SK-N-SH (cell line): ENCODE measurements around the gene SH3PXD2A. TPM values are rescaled to one million over a fixed set of nuclear protein-coding genes. Genes with fewer than 3 reads are reported as not detected.

Experiments used
- CTCF ChIA-PET: fragments of 300-600, 350-600 bp; formaldehyde crosslinking; extraction: SDS; loops from one replicate; lab custom pipeline; 2021; lab: Yijun Ruan, JAX
- POLR2A ChIA-PET: fragments of 350-600 bp; sonication (Branson Sonifier 250); formaldehyde crosslinking; extraction: SDS; loops from one replicate; lab custom pipeline; 2020; ENCODE audit warnings: antibody characterized with exemption, inconsistent platforms; lab: Yijun Ruan, JAX
- DNase-seq: peaks from one replicate; pipeline ENCODE4 v3.0.0; 2012
- H2AFZ ChIP-seq: fragments of 200-600 bp; sonication (generic); 2 replicates; pipeline ENCODE4 v1.8.1; 2016; ENCODE audit warnings: antibody characterized with exemption, mild to moderate bottlenecking, low read depth
- H3F3A ChIP-seq: fragments of 200-600 bp; sonication (generic); replicated peaks from 2 replicates; pipeline ENCODE3; 2016; ENCODE audit warnings: antibody characterized with exemption, mild to moderate bottlenecking; ENCODE audit not compliant: insufficient read depth
- H3K27ac ChIP-seq, 2 experiments: fragments of 200-500 bp in 1 of 2; fragments of 200-600 bp in 1 of 2; sonication (Bioruptor generic) in 1 of 2; sonication (generic), shearing (Covaris generic) in 1 of 2; 2 replicates each; pipeline versions ENCODE4 v1.5.1 to v1.6.1; 2014 to 2016; ENCODE audit warnings: low read depth in 2 of 2, inconsistent platforms in 1 of 2, low read length in 1 of 2, mild to moderate bottlenecking in 1 of 2, mixed read lengths in 1 of 2
- H3K27me3 ChIP-seq: fragments of 200-600 bp; sonication (generic), shearing (Covaris generic); 2 replicates; pipeline ENCODE4 v1.6.1; 2016; ENCODE audit warnings: mixed run types; ENCODE audit not compliant: insufficient read depth
- H3K36me3 ChIP-seq, 2 experiments: fragments of 200-500 bp in 1 of 2; fragments of 200-600 bp in 1 of 2; sonication (Bioruptor generic) in 1 of 2; sonication (generic) in 1 of 2; replicated peaks in 1 of 2; 2 replicates each; pipeline versions ENCODE3 to v1.5.1; 2014 to 2016; ENCODE audit warnings: low read length in 1 of 2, mild to moderate bottlenecking in 1 of 2; ENCODE audit not compliant: insufficient read depth in 2 of 2, control insufficient read depth in 1 of 2
- H3K4me1 ChIP-seq, 2 experiments: fragments of 200-500 bp in 1 of 2; fragments of 200-600 bp in 1 of 2; sonication (Bioruptor generic) in 1 of 2; sonication (generic), shearing (Covaris generic) in 1 of 2; 2 replicates each; pipeline versions ENCODE4 v1.5.1 to v1.6.1; 2014 to 2016; ENCODE audit warnings: low read depth in 1 of 2, low read length in 1 of 2, mixed run types in 1 of 2; ENCODE audit not compliant: insufficient read depth in 2 of 2, control insufficient read depth in 1 of 2
- H3K4me2 ChIP-seq: fragments of 200-600 bp; sonication (generic), shearing (Covaris generic); 2 replicates; pipeline ENCODE4 v1.6.1; 2017; ENCODE audit warnings: mixed run types
- H3K4me3 ChIP-seq, 2 experiments: fragments of 200-500 bp in 1 of 2; fragments of 200-600 bp in 1 of 2; sonication (Bioruptor generic) in 1 of 2; sonication (generic), shearing (Covaris generic) in 1 of 2; 2 replicates each; pipeline versions ENCODE4 v1.5.1 to v1.8.1; 2014 to 2016; ENCODE audit warnings: low read depth in 2 of 2, inconsistent platforms in 1 of 2, low read length in 1 of 2, mild to moderate bottlenecking in 1 of 2, mixed read lengths in 1 of 2, moderate library complexity in 1 of 2
- H3K79me2 ChIP-seq: fragments of 200-600 bp; sonication (generic); 2 replicates; pipeline ENCODE4 v1.8.1; 2017; ENCODE audit warnings: mild to moderate bottlenecking; ENCODE audit not compliant: insufficient read depth
- H3K9ac ChIP-seq: fragments of 200-600 bp; sonication (generic); 2 replicates; pipeline ENCODE4 v1.6.1; 2017; ENCODE audit warnings: mixed run types
- H3K9me2 ChIP-seq: fragments of 200-600 bp; sonication (generic); 2 replicates; pipeline ENCODE4 v1.6.1; 2017; ENCODE audit warnings: mixed run types
- H3K9me3 ChIP-seq: fragments of 200-600 bp; sonication (generic); 2 replicates; pipeline ENCODE4 v1.6.1; 2017; ENCODE audit warnings: mixed run types, mild to moderate bottlenecking, moderate library complexity
- H4K20me1 ChIP-seq: fragments of 200-600 bp; sonication (generic); 2 replicates; pipeline ENCODE4 v1.6.1; 2017; ENCODE audit warnings: mild to moderate bottlenecking, mixed run types; ENCODE audit not compliant: insufficient read depth
- ELF1 ChIP-seq: IDR thresholded peaks from 2 replicates; pipeline ENCODE4 v1.4.0; 2012
- EP300 ChIP-seq, 2 experiments: IDR thresholded peaks; 2 replicates each; pipeline versions ENCODE4 v1.4.0 to v1.6.1; 2012; ENCODE audit warnings: borderline replicate concordance in 1 of 2, low read depth in 1 of 2, low read length in 1 of 2
- FOSL2 ChIP-seq: IDR thresholded peaks from 2 replicates; pipeline ENCODE4 v1.4.0; 2012; ENCODE audit warnings: low read depth, mild to moderate bottlenecking, moderate library complexity, borderline replicate concordance
- JUND ChIP-seq: IDR thresholded peaks from 2 replicates; pipeline ENCODE4 v1.4.0; 2012
- NFIC ChIP-seq: IDR thresholded peaks from 2 replicates; pipeline ENCODE4 v1.4.0; 2012; ENCODE audit warnings: borderline replicate concordance
- POLR2AphosphoS5 ChIP-seq: IDR thresholded peaks from 2 replicates; pipeline ENCODE4 v1.6.1; 2012; ENCODE audit warnings: low read depth, low read length
- RAD21 ChIP-seq: IDR thresholded peaks from 2 replicates; pipeline ENCODE4 v1.6.1; 2012; ENCODE audit warnings: mild to moderate bottlenecking, low read length
- RCOR1 ChIP-seq: fragments of 150-350 bp; IDR thresholded peaks from 2 replicates; pipeline ENCODE4 v1.6.1; 2017; ENCODE audit warnings: antibody characterized with exemption, low read length
- SMC3 ChIP-seq: IDR thresholded peaks from 2 replicates; pipeline ENCODE4 v1.6.1; 2012; ENCODE audit warnings: low read depth, low read length, improper control_type of control experiment
- TAF1 ChIP-seq: IDR thresholded peaks from 2 replicates; pipeline ENCODE4 v1.6.1; 2012; ENCODE audit warnings: low read depth, mild to moderate bottlenecking, low read length, moderate library complexity, borderline replicate concordance
- TCF12 ChIP-seq: IDR thresholded peaks from 2 replicates; pipeline ENCODE4 v1.4.0; 2012
- TEAD4 ChIP-seq: IDR thresholded peaks from 2 replicates; pipeline ENCODE4 v1.4.0; 2012; ENCODE audit warnings: mild to moderate bottlenecking, borderline replicate concordance; ENCODE audit not compliant: insufficient read depth
- YY1 ChIP-seq: IDR thresholded peaks from 2 replicates; pipeline ENCODE4 v1.4.0; 2012; ENCODE audit warnings: low read depth, mild to moderate bottlenecking
- WGBS: methylation state at CpG from one replicate; pipeline ENCODE4 v1.1.6; 2017; ENCODE audit warnings: low lambda C conversion rate; 5-methylcytosine and 5-hydroxymethylcytosine counted together
- polyA plus RNA-seq, 3 experiments: library from polyadenylated mRNA; depleted of rRNA; stranded (reverse); fragments of >200 nt; gene quantifications; 2 replicates each; pipeline ENCODE4 v1.2.3, GENCODE V29; 2012
- TF ChIP-seq, protein P1 (sequence below): IDR thresholded peaks from 2 replicates; pipeline ENCODE4 v1.6.1; 2012; ENCODE audit warnings: mild to moderate bottlenecking, low read depth, low read length, moderate library complexity
- TF ChIP-seq, protein P2 (sequence below): IDR thresholded peaks from 2 replicates; pipeline ENCODE4 v1.4.0; 2012; ENCODE audit warnings: low read depth, borderline replicate concordance
- TF ChIP-seq, protein P3 (sequence below): fragments of 150-350 bp; IDR thresholded peaks from 2 replicates; pipeline ENCODE4 v1.6.1; 2016; ENCODE audit warnings: mild to moderate bottlenecking, low read depth, low read length
- TF ChIP-seq, protein P4 (sequence below): IDR thresholded peaks from 2 replicates; pipeline ENCODE4 v1.4.0; 2012; ENCODE audit warnings: low read depth

SH3PXD2A gene
- polyA plus RNA-seq, 1 of the 3 experiments (the other 2 are of a cell fraction) = 2.5 TPM

DNA sequence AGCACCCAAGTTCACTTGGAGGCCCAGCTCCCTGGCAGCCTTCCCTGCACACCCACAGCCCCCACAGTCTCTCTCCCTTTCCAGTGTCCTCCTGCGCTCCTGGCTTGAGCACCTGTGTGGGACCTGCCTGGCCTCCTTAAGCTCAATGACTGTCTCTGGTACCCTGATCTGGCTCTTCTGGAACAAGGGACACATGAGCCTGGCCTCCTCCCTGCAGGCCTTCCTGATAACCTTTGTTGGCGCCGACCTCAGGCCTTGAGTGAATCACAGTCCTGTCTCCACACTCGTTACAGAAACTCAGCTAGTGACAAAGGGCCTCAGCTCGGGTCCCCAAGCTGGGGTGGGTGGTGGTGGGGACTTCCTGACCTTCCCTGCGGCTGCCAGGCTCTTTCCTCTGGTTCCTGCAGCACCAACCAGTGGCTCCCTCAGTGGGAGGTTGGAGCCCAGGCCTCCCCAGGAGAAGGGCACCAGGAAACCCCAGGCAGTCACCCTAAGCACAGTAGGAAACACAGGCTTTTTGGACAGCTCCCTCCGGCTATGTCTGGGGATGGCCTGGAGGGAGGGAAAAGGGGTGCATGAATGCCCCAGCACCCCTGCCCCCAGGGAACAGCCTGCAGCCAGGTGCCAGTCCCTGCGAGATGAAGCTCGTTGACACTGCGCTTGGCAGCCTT is 147.3 kb downstream of the SH3PXD2A start:
- no peaks in the 10 kb centered on the region for H3K9me3 ChIP-seq
- TF ChIP-seq, protein P1, sequence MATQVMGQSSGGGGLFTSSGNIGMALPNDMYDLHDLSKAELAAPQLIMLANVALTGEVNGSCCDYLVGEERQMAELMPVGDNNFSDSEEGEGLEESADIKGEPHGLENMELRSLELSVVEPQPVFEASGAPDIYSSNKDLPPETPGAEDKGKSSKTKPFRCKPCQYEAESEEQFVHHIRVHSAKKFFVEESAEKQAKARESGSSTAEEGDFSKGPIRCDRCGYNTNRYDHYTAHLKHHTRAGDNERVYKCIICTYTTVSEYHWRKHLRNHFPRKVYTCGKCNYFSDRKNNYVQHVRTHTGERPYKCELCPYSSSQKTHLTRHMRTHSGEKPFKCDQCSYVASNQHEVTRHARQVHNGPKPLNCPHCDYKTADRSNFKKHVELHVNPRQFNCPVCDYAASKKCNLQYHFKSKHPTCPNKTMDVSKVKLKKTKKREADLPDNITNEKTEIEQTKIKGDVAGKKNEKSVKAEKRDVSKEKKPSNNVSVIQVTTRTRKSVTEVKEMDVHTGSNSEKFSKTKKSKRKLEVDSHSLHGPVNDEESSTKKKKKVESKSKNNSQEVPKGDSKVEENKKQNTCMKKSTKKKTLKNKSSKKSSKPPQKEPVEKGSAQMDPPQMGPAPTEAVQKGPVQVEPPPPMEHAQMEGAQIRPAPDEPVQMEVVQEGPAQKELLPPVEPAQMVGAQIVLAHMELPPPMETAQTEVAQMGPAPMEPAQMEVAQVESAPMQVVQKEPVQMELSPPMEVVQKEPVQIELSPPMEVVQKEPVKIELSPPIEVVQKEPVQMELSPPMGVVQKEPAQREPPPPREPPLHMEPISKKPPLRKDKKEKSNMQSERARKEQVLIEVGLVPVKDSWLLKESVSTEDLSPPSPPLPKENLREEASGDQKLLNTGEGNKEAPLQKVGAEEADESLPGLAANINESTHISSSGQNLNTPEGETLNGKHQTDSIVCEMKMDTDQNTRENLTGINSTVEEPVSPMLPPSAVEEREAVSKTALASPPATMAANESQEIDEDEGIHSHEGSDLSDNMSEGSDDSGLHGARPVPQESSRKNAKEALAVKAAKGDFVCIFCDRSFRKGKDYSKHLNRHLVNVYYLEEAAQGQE = peak; percentile 78; the same call in 1 of the 2 replicates
- TF ChIP-seq POLR2AphosphoS5 (no peak), TEAD4 (no peak), RAD21 (no peak)
- no peaks in the 10 kb centered on the region for H3K27me3 ChIP-seq
- H3K36me3 ChIP-seq = no peaks in the 10 kb centered on the region
- no peaks in the 10 kb centered on the region for H3F3A ChIP-seq
- no peak overlapping the region for H3K9ac ChIP-seq
- H3K9me2 ChIP-seq = no peaks in the 10 kb centered on the region
- peaks cover 9 to 37% of the 10 kb centered on the region in 2 experiments; a peak in 2 of 4 replicates for H3K4me1 ChIP-seq
- no peak overlapping the region for H3K4me3 ChIP-seq
- H3K27ac ChIP-seq = peak overlapping the region in 1 of 2 experiments; percentile 50; a peak in 1 of 4 replicates
- no peak for DNase-seq
- H2AFZ ChIP-seq = no peak overlapping the region
- no peak overlapping the region for H3K4me2 ChIP-seq
- no peaks in the 10 kb centered on the region for H3K79me2 ChIP-seq
- 86% methylated on average over 9 of the region's 10 CpGs for WGBS
- POLR2A ChIA-PET = interaction anchor here (0.6 kb wide), 1 partner anchor 84 kb away, joined by 3 read pairs; no protein-coding TSS in a partner anchor
- CTCF ChIA-PET = interaction anchor here (0.9 to 9.6 kb wide), 17 partner anchors 13 to 180 kb away, joined by 3 to 169 read pairs (median 4); partner anchors contain the start of gene SH3PXD2A
- H4K20me1 ChIP-seq = no peaks in the 10 kb centered on the region

DNA sequence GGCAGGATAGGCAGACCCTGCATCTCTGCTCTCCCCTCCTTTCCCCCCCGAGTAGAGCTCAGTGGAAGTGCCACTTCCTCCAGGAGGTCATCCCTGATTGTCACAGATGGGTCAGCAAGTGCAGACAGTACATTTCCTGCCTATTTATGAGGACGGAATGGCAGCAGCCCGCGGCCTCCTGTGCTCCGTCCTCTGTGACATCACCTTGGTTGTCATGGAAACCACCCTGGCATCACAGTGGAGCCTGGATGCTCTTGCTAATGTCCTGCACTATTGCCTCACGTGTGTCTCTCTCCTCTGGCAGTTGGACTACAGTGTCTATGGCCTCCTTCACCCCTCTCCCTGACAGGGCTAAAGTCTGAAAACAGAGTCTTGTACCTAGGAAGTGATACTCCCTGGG is 148.6 kb downstream of the SH3PXD2A start:
- Histone ChIP-seq H3K9me3 (no peaks in the 10 kb centered on the region), H3K9me2 (no peaks in the 10 kb centered on the region), H3K9ac (no peak overlapping the region), H3F3A (no peaks in the 10 kb centered on the region), H3K4me2 (no peak overlapping the region), H3K79me2 (no peaks in the 10 kb centered on the region), H3K4me3 (no peak overlapping the region), H4K20me1 (no peaks in the 10 kb centered on the region), H2AFZ (no peak overlapping the region), H3K27ac (no peak overlapping the region), H3K27me3 (no peaks in the 10 kb centered on the region), H3K36me3 (no peaks in the 10 kb centered on the region), H3K4me1 (peaks cover 9 to 37% of the 10 kb centered on the region in 2 experiments; a peak in 2 of 4 replicates)
- WGBS = 100% methylated on average over 6 of the region's 6 CpGs
- DNase-seq = peak; percentile 55
- CTCF ChIA-PET = interaction anchor here (1.1 to 9.6 kb wide), 5 partner anchors 21 to 177 kb away, joined by 3 to 134 read pairs (median 16); partner anchors contain the start of gene SH3PXD2A
- POLR2A ChIA-PET = no interaction called here
- TF ChIP-seq JUND (no peak), ELF1 (no peak), NFIC (no peak), FOSL2 (no peak), EP300 (IDR thresholded peaks at IDR 0.05; ENCODE audit: borderline replicate concordance in 1 of 2, low read depth in 1 of 2, low read length in 1 of 2) (no peak), SMC3 (no peak), TAF1 (no peak), TEAD4 (no peak), YY1 (no peak), TCF12 (no peak), POLR2AphosphoS5 (no peak), RCOR1 (no peak)
- TF ChIP-seq, protein P1 = no peak
- TF ChIP-seq, protein P2, sequence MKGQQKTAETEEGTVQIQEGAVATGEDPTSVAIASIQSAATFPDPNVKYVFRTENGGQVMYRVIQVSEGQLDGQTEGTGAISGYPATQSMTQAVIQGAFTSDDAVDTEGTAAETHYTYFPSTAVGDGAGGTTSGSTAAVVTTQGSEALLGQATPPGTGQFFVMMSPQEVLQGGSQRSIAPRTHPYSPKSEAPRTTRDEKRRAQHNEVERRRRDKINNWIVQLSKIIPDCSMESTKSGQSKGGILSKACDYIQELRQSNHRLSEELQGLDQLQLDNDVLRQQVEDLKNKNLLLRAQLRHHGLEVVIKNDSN = no peak
- TF ChIP-seq, protein P3, sequence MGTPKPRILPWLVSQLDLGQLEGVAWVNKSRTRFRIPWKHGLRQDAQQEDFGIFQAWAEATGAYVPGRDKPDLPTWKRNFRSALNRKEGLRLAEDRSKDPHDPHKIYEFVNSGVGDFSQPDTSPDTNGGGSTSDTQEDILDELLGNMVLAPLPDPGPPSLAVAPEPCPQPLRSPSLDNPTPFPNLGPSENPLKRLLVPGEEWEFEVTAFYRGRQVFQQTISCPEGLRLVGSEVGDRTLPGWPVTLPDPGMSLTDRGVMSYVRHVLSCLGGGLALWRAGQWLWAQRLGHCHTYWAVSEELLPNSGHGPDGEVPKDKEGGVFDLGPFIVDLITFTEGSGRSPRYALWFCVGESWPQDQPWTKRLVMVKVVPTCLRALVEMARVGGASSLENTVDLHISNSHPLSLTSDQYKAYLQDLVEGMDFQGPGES = no peak
- TF ChIP-seq, protein P4, sequence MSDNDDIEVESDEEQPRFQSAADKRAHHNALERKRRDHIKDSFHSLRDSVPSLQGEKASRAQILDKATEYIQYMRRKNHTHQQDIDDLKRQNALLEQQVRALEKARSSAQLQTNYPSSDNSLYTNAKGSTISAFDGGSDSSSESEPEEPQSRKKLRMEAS = no peak
